ENCODE results near the gene COL4A1.

Gene COL4A1

GRCh38 chr13:110212529-110212928 is 94.4 kb downstream of the COL4A1 start:
- DNase-seq, result no peak

- DNase-seq, result no peak
Observed at GRCh38 chr13:110211735-110212134, 95.2 kb downstream of the COL4A1 start.

DNA sequence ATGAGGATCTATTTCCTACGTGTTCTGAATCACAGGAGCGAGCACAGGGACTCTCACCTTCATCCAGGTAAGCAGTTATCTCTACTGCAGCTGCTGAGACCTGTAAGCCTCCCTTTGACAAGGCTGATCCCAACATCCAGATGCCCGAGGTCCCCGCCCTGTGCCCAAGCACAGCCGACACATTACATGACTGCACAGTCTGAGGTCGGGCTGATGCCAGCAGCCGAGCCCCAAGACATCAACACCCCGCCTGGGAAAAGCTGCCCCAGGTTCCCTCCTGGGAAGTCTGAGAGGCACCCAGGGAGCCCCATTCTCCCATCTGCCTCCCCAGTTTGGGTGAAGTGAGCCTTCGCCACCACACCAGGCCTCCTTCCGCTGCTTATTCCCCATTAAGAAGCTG is 95.9 kb downstream of the COL4A1 start:
- no peak for DNase-seq

DNA sequence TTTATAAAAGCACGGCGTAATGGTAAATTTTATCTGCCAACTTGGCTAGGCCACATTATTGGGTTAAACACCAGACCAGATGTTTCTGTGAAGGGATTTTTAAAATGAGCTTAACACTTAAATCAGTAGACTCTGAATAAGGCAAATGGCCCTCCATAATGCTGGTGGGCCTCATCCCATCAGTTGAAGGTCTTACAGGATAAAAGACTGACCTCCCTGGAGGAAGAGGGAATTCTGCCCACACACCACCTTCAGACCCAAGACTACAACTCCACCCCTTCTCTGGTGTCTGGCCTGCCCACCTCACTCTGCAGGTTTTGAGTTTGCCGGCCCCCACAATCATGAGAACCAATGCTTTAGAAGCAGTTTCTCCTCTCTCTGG is 96.4 kb downstream of the COL4A1 start:
- no peak for DNase-seq

DNA sequence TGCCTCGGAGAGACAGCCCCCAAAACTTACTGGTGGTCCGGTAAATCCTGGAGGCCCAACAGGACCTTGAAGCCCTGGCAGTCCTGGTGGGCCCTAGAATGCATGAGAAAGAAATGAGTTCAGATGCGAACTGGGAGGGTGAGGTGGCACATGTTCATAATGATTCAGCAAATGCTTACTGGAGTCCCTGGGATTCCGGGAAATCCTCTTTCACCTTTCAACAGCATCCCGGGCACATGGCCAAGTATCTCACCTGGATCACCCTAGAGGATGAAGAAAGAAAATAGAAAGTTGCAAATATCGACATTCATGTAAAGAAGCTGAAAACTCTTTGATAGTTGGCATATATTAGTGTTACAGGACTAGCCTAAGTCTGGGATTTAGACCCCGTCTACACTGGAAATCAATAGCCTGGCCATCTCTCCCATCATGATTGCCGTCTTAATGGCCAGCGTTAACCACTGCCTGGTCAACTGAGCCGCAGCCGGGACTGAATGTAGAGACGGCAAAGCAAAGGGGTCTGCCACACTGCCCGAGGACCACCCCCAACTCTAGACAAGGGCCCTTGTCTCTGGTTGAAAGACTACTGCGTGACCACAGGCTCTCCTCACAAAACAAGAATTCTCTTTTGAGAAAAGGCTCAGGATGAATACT is 96.9 kb downstream of the COL4A1 start:
- DNase-seq, result no peak

DNA sequence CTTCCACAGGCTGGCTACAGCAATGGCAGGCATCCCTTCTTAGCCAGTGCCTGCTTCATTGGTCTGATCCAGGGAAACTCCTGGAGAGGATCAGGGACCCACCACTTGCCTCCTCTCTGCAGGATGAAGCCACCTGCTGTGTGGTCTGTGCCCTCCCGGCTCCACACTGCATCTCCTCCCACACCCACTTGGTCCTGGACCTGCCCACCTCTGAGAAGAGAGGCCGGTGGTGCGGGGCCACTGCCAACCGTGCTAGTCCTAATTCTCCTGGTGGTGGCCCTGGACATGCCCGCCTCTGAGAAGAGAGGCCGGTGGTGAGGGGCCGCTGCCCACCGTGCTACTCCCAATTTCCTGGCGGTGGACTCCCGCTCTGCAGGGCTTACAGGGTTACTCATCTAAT is 98.8 kb downstream of the COL4A1 start:
- DNase-seq, result no peak

- no peak for DNase-seq
Observed at GRCh38 chr13:110206996-110207395, 100.0 kb downstream of the COL4A1 start.

- DNase-seq, result no peak
Observed at GRCh38 chr13:110206185-110206584, 100.8 kb downstream of the COL4A1 start.

DNA sequence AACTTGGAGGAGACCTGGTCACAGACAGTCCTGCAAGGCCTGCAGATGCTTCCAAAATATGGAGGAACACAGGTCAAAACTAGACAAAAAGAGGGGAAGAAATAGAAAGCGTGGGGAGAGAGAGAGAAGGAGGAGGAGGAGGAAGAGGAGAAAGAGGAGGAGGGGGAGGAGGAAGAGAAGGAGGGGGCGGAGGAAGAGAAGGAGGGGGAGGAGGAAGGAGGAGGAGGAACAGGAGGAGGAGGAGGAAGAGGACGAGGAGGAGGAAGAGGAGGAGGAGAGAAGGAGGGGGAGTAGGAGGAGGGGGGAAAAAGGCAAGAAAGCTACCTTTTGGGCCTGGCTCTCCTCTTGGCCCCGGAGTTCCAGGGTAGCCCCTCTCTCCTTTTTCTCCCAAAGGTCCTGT is 105.8 kb downstream of the COL4A1 start:
- DNase-seq, result no peak

GRCh38 chr13:110200276-110200870 is 106.6 kb downstream of the COL4A1 start:
- no peak for DNase-seq

- no peak for DNase-seq
Observed at GRCh38 chr13:110199046-110199831, 107.7 kb downstream of the COL4A1 start.

- DNase-seq, result no peak
Observed at GRCh38 chr13:110197471-110197870, 109.5 kb downstream of the COL4A1 start.

GRCh38 chr13:110197026-110197425 is 109.9 kb downstream of the COL4A1 start:
- DNase-seq, result peak; percentile 78

GRCh38 chr13:110195547-110196485 is 111.1 kb downstream of the COL4A1 start:
- DNase-seq, result no peak

- DNase-seq, result no peak
Observed at GRCh38 chr13:110194451-110194850, 112.5 kb downstream of the COL4A1 start.

GRCh38 chr13:110193491-110193890 is 113.5 kb downstream of the COL4A1 start:
- DNase-seq, result no peak

GRCh38 chr13:110192472-110192871 is 114.5 kb downstream of the COL4A1 start:
- no peak for DNase-seq

- peak; percentile 61 for DNase-seq
Observed at GRCh38 chr13:110187641-110188161, 119.3 kb downstream of the COL4A1 start.

DNA sequence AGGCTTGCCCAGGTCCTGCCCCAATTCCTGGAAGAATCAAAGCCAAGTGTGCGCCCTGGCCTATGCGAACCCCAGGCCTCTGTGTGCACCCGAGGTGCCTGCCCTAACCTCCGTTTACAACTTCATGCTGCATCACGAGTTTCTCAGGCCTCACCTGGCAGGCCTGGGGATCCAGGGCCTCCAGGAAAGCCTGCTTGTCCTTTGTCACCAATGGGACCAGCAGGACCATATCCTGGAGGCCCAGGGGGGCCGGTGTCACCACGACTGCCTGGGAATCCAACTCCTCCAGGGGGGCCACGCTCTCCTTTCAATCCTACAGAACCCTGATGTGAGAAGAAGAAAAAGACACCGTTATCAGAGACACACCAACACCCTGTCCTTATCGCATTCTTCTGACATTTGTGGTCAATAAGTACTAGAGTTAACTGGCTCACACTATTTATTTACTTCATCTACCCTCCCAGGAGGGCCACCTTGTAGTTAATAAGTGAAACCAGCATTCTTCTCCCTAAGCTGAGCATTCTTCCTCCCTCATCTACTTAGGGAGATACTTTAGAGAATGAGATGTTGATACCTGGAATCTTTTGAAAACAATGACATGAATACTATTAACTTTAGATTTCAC is 120.6 kb downstream of the COL4A1 start:
- DNase-seq, result no peak

GRCh38 chr13:110185696-110186095 is 121.3 kb downstream of the COL4A1 start:
- no peak for DNase-seq

GRCh38 chr13:110183910-110184309 is 123.0 kb downstream of the COL4A1 start:
- no peak for DNase-seq

GRCh38 chr13:110182461-110182860 is 124.5 kb downstream of the COL4A1 start:
- no peak for DNase-seq
